ENCODE measurements around the gene ZNF101.
"Not testable (repeated sequence)": the region's sequence is repeated elsewhere in the genome, so short reads cannot be mapped to it uniquely, and the experiment has no call there.

ZNF101 gene

DNA sequence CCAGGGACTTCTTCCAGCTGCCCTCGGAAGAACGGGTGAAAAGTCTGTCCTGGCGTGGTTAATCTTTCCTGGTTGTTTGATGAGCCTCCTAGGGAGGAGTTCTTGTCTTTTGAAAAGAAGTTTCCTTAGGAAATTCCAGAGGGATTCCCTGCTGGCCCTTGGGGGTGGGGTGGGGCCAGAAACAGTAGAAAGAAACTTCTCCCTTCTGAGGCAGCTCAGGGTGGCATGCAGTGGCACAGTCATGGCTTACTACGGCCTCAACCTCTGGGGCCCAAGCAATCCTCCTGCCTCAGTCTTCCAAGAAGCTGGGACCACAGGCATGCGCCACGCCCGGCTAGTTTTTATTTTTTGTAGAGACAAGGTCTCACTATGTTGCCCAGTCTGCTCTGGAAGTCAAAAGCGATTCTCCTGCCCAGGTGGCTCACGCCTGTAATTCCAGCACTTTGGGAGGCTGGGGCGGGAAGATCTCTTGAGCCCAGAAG lies 1.5 kb downstream of the ZNF101 start:
- H3K4me3 ChIP-seq (replicated peaks; ENCODE audit: low read depth, low read length), result peak overlapping the region; percentile 93
- TF ChIP-seq, protein P1, sequence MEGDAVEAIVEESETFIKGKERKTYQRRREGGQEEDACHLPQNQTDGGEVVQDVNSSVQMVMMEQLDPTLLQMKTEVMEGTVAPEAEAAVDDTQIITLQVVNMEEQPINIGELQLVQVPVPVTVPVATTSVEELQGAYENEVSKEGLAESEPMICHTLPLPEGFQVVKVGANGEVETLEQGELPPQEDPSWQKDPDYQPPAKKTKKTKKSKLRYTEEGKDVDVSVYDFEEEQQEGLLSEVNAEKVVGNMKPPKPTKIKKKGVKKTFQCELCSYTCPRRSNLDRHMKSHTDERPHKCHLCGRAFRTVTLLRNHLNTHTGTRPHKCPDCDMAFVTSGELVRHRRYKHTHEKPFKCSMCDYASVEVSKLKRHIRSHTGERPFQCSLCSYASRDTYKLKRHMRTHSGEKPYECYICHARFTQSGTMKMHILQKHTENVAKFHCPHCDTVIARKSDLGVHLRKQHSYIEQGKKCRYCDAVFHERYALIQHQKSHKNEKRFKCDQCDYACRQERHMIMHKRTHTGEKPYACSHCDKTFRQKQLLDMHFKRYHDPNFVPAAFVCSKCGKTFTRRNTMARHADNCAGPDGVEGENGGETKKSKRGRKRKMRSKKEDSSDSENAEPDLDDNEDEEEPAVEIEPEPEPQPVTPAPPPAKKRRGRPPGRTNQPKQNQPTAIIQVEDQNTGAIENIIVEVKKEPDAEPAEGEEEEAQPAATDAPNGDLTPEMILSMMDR (IDR thresholded peaks at IDR 0.05; ENCODE audit: insufficient read depth, low read length, poor library complexity, severe bottlenecking), result no peak
- no peaks in the 10 kb centered on the region for H3K27me3 ChIP-seq (replicated peaks; ENCODE audit: control insufficient read depth, insufficient read depth, low read length)
- peaks cover 2% of the 10 kb centered on the region; the same call in 1 of the 2 replicates for H3K36me3 ChIP-seq (ENCODE audit: control insufficient read depth, insufficient read depth, low read length)
- no peak for DNase-seq (ENCODE audit: extremely low read depth, insufficient read length)

DNA sequence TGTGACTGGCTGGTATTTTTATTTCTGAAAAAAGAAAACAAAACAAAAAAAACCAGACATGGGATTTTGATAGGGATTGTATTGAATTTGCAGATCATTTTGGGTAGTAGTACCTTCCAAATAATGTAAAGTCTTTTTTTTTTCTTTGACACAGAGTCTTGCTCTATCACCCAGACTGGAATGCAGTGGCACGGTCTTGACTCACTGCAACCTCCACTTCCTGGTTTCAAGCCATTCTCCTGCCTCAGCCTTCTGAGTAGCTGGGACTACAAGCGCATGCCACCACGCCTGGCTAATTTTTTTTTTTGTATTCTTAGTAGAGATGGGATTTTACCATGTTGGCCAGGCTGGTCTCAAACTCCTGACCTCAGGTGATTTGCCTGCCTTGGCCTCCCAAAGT lies 4.2 kb downstream of the ZNF101 start:
- no peak for DNase-seq (ENCODE audit: extremely low read depth, insufficient read length)

DNA sequence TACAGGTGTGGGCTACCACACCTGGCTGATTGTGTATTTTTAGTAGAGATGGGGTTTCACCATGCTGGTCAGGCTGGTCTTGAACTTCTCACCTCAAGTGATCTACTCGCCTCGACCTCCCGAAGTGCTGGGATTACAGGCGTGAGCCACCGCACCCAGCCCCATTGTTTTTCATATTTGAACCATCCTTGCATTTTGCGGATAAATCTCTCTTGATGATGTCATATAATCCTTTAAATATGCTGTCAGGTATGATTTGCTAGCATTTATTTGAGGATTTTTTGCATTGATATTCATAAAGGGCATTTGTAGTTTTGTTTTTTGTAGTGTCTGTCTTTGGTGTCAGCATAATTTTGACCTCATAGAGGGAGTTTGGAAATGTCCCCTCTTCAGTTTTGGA lies 5.7 kb downstream of the ZNF101 start:
- TF ChIP-seq, protein P1 (IDR thresholded peaks at IDR 0.05; ENCODE audit: insufficient read depth, low read length, poor library complexity, severe bottlenecking), result no peak
- DNase-seq (ENCODE audit: extremely low read depth, insufficient read length), result no peak
- Histone ChIP-seq H3K27me3 (replicated peaks; ENCODE audit: control insufficient read depth, insufficient read depth, low read length) (no peaks in the 10 kb centered on the region), H3K4me3 (replicated peaks; ENCODE audit: low read depth, low read length) (no peak overlapping the region), H3K36me3 (ENCODE audit: control insufficient read depth, insufficient read depth, low read length) (peaks cover 13% of the 10 kb centered on the region)

More for the DNA sequence above, 4.2 kb downstream of the ZNF101 start:
- H3K4me3 ChIP-seq (replicated peaks; ENCODE audit: low read depth, low read length), result no peak overlapping the region
- no peaks in the 10 kb centered on the region for H3K27me3 ChIP-seq (replicated peaks; ENCODE audit: control insufficient read depth, insufficient read depth, low read length)
- TF ChIP-seq, protein P1 (IDR thresholded peaks at IDR 0.05; ENCODE audit: insufficient read depth, low read length, poor library complexity, severe bottlenecking), result no peak
- peaks cover 7% of the 10 kb centered on the region for H3K36me3 ChIP-seq (ENCODE audit: control insufficient read depth, insufficient read depth, low read length)

DNA sequence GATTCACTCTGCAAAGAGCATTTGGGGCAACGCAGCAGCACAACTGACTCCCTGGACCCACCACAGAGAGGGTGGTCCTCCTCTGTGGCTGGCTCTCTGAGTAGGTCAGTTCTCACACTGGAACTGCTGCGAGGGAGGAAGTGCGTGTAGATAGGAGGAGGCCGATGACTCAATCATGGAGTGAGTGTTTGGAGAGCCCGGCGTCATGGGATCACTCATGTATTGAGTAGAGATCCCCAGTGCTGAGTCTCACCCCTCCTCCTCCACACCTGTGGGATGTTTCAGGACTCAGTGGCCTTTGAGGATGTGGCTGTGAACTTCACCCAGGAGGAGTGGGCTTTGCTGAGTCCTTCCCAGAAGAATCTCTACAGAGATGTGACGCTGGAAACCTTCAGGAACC lies 8.9 kb downstream of the ZNF101 start:
- Histone ChIP-seq H3K36me3 (ENCODE audit: control insufficient read depth, insufficient read depth, low read length) (peaks cover 13% of the 10 kb centered on the region), H3K27me3 (replicated peaks; ENCODE audit: control insufficient read depth, insufficient read depth, low read length) (no peaks in the 10 kb centered on the region), H3K4me3 (replicated peaks; ENCODE audit: low read depth, low read length) (no peak overlapping the region)
- TF ChIP-seq, protein P1 (IDR thresholded peaks at IDR 0.05; ENCODE audit: insufficient read depth, low read length, poor library complexity, severe bottlenecking), result no peak
- DNase-seq (ENCODE audit: extremely low read depth, insufficient read length), result no peak

DNA sequence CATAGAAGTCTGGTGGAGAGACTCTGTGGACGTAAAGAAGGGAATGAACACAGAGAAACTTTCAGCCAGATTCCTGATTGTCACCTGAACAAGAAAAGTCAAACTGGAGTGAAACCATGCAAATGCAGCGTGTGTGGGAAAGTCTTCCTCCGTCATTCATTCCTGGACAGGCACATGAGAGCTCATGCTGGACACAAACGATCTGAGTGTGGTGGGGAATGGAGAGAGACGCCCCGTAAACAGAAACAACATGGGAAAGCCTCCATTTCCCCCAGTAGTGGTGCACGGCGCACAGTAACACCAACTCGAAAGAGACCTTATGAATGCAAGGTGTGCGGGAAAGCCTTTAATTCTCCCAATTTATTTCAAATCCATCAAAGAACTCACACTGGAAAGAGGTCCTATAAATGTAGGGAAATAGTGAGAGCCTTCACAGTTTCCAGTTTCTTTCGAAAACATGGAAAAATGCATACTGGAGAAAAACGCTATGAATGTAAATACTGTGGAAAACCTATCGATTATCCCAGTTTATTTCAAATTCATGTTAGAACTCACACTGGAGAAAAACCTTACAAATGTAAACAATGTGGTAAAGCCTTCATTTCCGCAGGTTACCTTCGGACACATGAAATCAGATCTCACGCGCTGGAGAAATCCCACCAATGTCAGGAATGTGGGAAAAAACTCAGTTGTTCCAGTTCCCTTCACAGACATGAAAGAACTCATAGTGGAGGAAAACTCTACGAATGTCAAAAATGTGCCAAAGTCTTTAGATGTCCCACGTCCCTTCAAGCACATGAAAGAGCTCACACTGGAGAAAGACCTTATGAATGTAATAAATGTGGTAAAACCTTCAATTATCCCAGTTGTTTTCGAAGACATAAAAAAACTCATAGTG lies 10.8 kb downstream of the ZNF101 start:
- DNase-seq (ENCODE audit: extremely low read depth, insufficient read length), result no peak
- Histone ChIP-seq H3K36me3 (ENCODE audit: control insufficient read depth, insufficient read depth, low read length) (peaks cover 11% of the 10 kb centered on the region), H3K27me3 (replicated peaks; ENCODE audit: control insufficient read depth, insufficient read depth, low read length) (no peaks in the 10 kb centered on the region), H3K4me3 (replicated peaks; ENCODE audit: low read depth, low read length) (no peak overlapping the region)
- TF ChIP-seq, protein P1 (IDR thresholded peaks at IDR 0.05; ENCODE audit: insufficient read depth, low read length, poor library complexity, severe bottlenecking), result no peak

DNA sequence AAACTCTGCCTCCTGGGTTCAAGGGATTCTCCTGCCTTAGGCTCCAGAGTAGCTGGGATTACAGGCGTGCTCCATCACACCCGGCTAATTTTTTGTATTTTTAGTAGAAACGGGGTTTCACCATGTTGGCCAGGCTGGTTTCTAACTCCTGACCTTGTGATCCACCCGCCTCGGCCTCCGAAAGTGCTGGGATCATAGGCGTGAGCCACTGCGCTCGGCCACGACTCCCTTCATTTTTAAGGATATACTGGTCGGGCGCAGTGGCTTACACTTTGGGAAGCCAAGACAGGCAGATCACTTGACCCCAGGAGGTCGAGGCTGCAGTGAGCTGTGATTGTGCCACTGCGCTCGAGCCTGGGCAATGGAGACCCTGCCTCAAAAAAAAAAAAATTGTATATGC lies 17.5 kb downstream of the ZNF101 start:
- not testable (repeated sequence) for H3K27me3 ChIP-seq (replicated peaks; ENCODE audit: control insufficient read depth, insufficient read depth, low read length); H3K36me3 ChIP-seq (ENCODE audit: control insufficient read depth, insufficient read depth, low read length); DNase-seq (ENCODE audit: extremely low read depth, insufficient read length); H3K4me3 ChIP-seq (replicated peaks; ENCODE audit: low read depth, low read length)
